WTC11 (cell line): ENCODE data around the gene PHRF1.

Experiments
- CTCF ChIP-seq: fragments of 200-600 bp; IDR thresholded peaks from 2 replicates; pipeline ENCODE4 v1.8.0; 2022; ENCODE audit warnings: antibody characterized with exemption
- FOXK1 ChIP-seq: sonication (generic); formaldehyde crosslinking; IDR thresholded peaks from 2 replicates; pipeline ENCODE4 v1.8.0; 2022; ENCODE audit warnings: mild to moderate bottlenecking, moderate library complexity, missing genetic modification reagents
- GRHL2 ChIP-seq: fragments of 250-450 bp; sonication (Bioruptor Pico); IDR thresholded peaks from 2 replicates; pipeline ENCODE4 v1.8.0; 2022; ENCODE audit warnings: mild to moderate bottlenecking, moderate library complexity; ENCODE audit not compliant: insufficient replicate concordance, severe bottlenecking
- HMGXB4 ChIP-seq: sonication (generic); formaldehyde crosslinking; IDR thresholded peaks from 2 replicates; pipeline ENCODE4 v1.8.1; 2023; ENCODE audit warnings: mild to moderate bottlenecking, moderate library complexity, missing genetic modification reagents
- MXD4 ChIP-seq: fragments of 250-450 bp; sonication (Bioruptor Pico); IDR thresholded peaks from 2 replicates; pipeline ENCODE4 v1.8.0; 2021; ENCODE audit warnings: mild to moderate bottlenecking, moderate library complexity, borderline replicate concordance
- SMAD4 ChIP-seq: sonication (generic); formaldehyde crosslinking; IDR thresholded peaks from 2 replicates; pipeline ENCODE4 v1.8.0; 2022; ENCODE audit warnings: mild to moderate bottlenecking, missing genetic modification reagents
- TEAD4 ChIP-seq: sonication (generic); formaldehyde crosslinking; IDR thresholded peaks from 2 replicates; pipeline ENCODE4 v1.8.0; 2022; ENCODE audit warnings: mild to moderate bottlenecking, missing genetic modification reagents
- TF ChIP-seq, protein P1 (sequence below): sonication (generic); formaldehyde crosslinking; IDR thresholded peaks from 2 replicates; pipeline ENCODE4 v1.8.0; 2022; ENCODE audit warnings: mild to moderate bottlenecking, missing genetic modification reagents
- TF ChIP-seq, protein P2 (sequence below): sonication (generic); formaldehyde crosslinking; IDR thresholded peaks from 2 replicates; pipeline ENCODE4 v1.8.1; 2023; ENCODE audit warnings: mild to moderate bottlenecking, missing genetic modification reagents
- TF ChIP-seq, protein P3 (sequence below): sonication (generic); formaldehyde crosslinking; IDR thresholded peaks from 2 replicates; pipeline ENCODE4 v1.8.0; 2022; ENCODE audit warnings: mild to moderate bottlenecking, missing genetic modification reagents

GRCh38 chr11:609341-609811 is 33.1 kb downstream of the PHRF1 start:
- TF ChIP-seq CTCF (no peak), TEAD4 (CRISPR knock-in tag) (no peak), FOXK1 (CRISPR knock-in tag) (no peak), MXD4 (CRISPR knock-in tag) (no peak), SMAD4 (CRISPR knock-in tag) (no peak), HMGXB4 (no peak), GRHL2 (CRISPR knock-in tag) (no peak)
- TF ChIP-seq, protein P1, sequence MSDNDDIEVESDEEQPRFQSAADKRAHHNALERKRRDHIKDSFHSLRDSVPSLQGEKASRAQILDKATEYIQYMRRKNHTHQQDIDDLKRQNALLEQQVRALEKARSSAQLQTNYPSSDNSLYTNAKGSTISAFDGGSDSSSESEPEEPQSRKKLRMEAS (CRISPR knock-in tag): no peak
- TF ChIP-seq, protein P2, sequence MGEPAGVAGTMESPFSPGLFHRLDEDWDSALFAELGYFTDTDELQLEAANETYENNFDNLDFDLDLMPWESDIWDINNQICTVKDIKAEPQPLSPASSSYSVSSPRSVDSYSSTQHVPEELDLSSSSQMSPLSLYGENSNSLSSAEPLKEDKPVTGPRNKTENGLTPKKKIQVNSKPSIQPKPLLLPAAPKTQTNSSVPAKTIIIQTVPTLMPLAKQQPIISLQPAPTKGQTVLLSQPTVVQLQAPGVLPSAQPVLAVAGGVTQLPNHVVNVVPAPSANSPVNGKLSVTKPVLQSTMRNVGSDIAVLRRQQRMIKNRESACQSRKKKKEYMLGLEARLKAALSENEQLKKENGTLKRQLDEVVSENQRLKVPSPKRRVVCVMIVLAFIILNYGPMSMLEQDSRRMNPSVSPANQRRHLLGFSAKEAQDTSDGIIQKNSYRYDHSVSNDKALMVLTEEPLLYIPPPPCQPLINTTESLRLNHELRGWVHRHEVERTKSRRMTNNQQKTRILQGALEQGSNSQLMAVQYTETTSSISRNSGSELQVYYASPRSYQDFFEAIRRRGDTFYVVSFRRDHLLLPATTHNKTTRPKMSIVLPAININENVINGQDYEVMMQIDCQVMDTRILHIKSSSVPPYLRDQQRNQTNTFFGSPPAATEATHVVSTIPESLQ (CRISPR knock-in tag): no peak
- TF ChIP-seq, protein P3, sequence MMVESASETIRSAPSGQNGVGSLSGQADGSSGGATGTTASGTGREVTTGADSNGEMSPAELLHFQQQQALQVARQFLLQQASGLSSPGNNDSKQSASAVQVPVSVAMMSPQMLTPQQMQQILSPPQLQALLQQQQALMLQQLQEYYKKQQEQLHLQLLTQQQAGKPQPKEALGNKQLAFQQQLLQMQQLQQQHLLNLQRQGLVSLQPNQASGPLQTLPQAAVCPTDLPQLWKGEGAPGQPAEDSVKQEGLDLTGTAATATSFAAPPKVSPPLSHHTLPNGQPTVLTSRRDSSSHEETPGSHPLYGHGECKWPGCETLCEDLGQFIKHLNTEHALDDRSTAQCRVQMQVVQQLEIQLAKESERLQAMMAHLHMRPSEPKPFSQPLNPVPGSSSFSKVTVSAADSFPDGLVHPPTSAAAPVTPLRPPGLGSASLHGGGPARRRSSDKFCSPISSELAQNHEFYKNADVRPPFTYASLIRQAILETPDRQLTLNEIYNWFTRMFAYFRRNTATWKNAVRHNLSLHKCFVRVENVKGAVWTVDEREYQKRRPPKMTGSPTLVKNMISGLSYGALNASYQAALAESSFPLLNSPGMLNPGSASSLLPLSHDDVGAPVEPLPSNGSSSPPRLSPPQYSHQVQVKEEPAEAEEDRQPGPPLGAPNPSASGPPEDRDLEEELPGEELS: no peak
